ENCODE measurements around the gene LRRC9.

- TF ChIP-seq, protein P1, sequence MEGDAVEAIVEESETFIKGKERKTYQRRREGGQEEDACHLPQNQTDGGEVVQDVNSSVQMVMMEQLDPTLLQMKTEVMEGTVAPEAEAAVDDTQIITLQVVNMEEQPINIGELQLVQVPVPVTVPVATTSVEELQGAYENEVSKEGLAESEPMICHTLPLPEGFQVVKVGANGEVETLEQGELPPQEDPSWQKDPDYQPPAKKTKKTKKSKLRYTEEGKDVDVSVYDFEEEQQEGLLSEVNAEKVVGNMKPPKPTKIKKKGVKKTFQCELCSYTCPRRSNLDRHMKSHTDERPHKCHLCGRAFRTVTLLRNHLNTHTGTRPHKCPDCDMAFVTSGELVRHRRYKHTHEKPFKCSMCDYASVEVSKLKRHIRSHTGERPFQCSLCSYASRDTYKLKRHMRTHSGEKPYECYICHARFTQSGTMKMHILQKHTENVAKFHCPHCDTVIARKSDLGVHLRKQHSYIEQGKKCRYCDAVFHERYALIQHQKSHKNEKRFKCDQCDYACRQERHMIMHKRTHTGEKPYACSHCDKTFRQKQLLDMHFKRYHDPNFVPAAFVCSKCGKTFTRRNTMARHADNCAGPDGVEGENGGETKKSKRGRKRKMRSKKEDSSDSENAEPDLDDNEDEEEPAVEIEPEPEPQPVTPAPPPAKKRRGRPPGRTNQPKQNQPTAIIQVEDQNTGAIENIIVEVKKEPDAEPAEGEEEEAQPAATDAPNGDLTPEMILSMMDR (tag by site-specific recombination; IDR thresholded peaks at IDR 0.05): no peak
- TF ChIP-seq RBAK (tag by site-specific recombination; IDR thresholded peaks at IDR 0.05): no peak
- TF ChIP-seq, protein P2, sequence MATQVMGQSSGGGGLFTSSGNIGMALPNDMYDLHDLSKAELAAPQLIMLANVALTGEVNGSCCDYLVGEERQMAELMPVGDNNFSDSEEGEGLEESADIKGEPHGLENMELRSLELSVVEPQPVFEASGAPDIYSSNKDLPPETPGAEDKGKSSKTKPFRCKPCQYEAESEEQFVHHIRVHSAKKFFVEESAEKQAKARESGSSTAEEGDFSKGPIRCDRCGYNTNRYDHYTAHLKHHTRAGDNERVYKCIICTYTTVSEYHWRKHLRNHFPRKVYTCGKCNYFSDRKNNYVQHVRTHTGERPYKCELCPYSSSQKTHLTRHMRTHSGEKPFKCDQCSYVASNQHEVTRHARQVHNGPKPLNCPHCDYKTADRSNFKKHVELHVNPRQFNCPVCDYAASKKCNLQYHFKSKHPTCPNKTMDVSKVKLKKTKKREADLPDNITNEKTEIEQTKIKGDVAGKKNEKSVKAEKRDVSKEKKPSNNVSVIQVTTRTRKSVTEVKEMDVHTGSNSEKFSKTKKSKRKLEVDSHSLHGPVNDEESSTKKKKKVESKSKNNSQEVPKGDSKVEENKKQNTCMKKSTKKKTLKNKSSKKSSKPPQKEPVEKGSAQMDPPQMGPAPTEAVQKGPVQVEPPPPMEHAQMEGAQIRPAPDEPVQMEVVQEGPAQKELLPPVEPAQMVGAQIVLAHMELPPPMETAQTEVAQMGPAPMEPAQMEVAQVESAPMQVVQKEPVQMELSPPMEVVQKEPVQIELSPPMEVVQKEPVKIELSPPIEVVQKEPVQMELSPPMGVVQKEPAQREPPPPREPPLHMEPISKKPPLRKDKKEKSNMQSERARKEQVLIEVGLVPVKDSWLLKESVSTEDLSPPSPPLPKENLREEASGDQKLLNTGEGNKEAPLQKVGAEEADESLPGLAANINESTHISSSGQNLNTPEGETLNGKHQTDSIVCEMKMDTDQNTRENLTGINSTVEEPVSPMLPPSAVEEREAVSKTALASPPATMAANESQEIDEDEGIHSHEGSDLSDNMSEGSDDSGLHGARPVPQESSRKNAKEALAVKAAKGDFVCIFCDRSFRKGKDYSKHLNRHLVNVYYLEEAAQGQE (tag by site-specific recombination; IDR thresholded peaks at IDR 0.05): no peak
- TF ChIP-seq ZNF174 (tag by site-specific recombination; IDR thresholded peaks at IDR 0.05): no peak
- no peak for TF ChIP-seq ZNF10 (tag by site-specific recombination; IDR thresholded peaks at IDR 0.05)
- no peak for TF ChIP-seq ZNF416 (tag by site-specific recombination; IDR thresholded peaks at IDR 0.05)
These were observed 63.1 kb downstream of the LRRC9 start for GRCh38 chr14:59983048-59983447.
